Measurements from ENCODE around the gene BRD7. TPM values are rescaled to one million over a fixed set of nuclear protein-coding genes. Genes with fewer than 3 reads are reported as not detected.

Gene BRD7
- total and polyA plus RNA-seq, 2 of the 13 experiments (the other 11 are each of a cell fraction or from before 2014, with no cell fraction given) = 82.3 to 149 TPM

DNA sequence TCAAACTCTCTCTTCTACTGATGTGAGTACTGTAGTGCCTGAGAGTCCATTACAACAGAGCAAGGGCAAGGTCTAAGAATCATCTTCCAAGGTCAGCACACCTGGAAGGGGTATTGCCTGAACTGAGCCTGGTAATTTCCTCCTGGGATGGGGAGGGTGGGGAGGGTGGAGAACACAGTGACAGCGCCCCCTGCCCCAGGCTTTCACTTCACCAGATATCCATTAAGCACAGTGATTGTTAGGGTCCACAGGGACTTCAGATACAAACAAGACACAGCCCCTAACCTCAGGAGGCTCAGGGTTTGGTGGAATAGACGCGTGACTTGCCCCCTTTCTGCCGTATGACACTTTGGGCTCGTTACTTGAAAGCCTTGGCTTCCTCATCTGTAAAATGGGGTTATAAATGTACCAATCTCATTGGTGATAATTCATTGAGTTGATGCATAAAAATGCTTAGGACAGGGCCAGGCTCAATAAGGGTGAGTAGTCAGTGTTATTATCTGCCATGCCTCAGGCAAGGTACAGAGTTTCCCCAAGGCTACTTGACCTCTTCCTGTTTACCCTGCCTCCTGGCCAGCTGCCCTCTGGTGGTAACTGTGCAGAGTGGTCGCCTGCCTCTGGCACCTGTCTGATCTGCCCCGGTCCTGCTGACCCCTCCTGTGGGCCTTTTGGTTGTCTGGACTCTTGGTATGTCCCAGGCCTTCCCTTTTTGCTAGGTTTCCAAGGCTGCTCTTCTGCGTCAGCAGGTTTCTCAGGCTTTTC is 13.1 kb upstream of the BRD7 start (continued):
- TF ChIP-seq ZNF549 (CRISPR knock-in tag; IDR thresholded peaks at IDR 0.05) (no peak), ZNF776 (CRISPR knock-in tag; IDR thresholded peaks at IDR 0.05) (no peak), FOXK2 (IDR thresholded peaks at IDR 0.05) (no peak), ZNF383 (CRISPR knock-in tag; IDR thresholded peaks at IDR 0.05; ENCODE audit: borderline replicate concordance) (no peak), NFKB2 (CRISPR knock-in tag; IDR thresholded peaks at IDR 0.05; ENCODE audit: borderline replicate concordance) (no peak), ZNF616 (CRISPR knock-in tag; IDR thresholded peaks at IDR 0.05; ENCODE audit: low read depth) (no peak), ZNF720 (CRISPR knock-in tag; IDR thresholded peaks at IDR 0.05) (no peak), SRY (CRISPR knock-in tag; IDR thresholded peaks at IDR 0.05) (no peak), MTF2 (CRISPR knock-in tag; IDR thresholded peaks at IDR 0.05; ENCODE audit: borderline replicate concordance) (no peak), ZFP36 (IDR thresholded peaks at IDR 0.05; ENCODE audit: borderline replicate concordance, low read depth, low read length, partially characterized antibody) (no peak), IKZF1 (IDR thresholded peaks at IDR 0.05) (no peak), REL (CRISPR knock-in tag; conservative IDR thresholded peaks at IDR 0.05) (no peak), KDM3A (CRISPR knock-in tag; IDR thresholded peaks at IDR 0.05; ENCODE audit: low read depth) (0 out of 2 replicates have a peak, but pooled peaks have one; percentile 60), ZSCAN22 (CRISPR knock-in tag; IDR thresholded peaks at IDR 0.05) (no peak), ZNF326 (CRISPR knock-in tag; IDR thresholded peaks at IDR 0.05; ENCODE audit: borderline replicate concordance) (0 out of 2 replicates have a peak, but pooled peaks have one; percentile 43), KAT7 (CRISPR knock-in tag; IDR thresholded peaks at IDR 0.05; ENCODE audit: borderline replicate concordance) (no peak), GLI4 (CRISPR knock-in tag; IDR thresholded peaks at IDR 0.05; ENCODE audit: borderline replicate concordance) (no peak), RFXANK (CRISPR knock-in tag; IDR thresholded peaks at IDR 0.05) (no peak)
- TF ChIP-seq, protein P1, sequence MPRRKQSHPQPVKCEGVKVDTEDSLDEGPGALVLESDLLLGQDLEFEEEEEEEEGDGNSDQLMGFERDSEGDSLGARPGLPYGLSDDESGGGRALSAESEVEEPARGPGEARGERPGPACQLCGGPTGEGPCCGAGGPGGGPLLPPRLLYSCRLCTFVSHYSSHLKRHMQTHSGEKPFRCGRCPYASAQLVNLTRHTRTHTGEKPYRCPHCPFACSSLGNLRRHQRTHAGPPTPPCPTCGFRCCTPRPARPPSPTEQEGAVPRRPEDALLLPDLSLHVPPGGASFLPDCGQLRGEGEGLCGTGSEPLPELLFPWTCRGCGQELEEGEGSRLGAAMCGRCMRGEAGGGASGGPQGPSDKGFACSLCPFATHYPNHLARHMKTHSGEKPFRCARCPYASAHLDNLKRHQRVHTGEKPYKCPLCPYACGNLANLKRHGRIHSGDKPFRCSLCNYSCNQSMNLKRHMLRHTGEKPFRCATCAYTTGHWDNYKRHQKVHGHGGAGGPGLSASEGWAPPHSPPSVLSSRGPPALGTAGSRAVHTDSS (CRISPR knock-in tag; conservative IDR thresholded peaks at IDR 0.05) = no peak
- TF ChIP-seq, protein P2, sequence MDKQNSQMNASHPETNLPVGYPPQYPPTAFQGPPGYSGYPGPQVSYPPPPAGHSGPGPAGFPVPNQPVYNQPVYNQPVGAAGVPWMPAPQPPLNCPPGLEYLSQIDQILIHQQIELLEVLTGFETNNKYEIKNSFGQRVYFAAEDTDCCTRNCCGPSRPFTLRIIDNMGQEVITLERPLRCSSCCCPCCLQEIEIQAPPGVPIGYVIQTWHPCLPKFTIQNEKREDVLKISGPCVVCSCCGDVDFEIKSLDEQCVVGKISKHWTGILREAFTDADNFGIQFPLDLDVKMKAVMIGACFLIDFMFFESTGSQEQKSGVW (CRISPR knock-in tag; IDR thresholded peaks at IDR 0.05; ENCODE audit: borderline replicate concordance) = no peak
- TF ChIP-seq, protein P3, sequence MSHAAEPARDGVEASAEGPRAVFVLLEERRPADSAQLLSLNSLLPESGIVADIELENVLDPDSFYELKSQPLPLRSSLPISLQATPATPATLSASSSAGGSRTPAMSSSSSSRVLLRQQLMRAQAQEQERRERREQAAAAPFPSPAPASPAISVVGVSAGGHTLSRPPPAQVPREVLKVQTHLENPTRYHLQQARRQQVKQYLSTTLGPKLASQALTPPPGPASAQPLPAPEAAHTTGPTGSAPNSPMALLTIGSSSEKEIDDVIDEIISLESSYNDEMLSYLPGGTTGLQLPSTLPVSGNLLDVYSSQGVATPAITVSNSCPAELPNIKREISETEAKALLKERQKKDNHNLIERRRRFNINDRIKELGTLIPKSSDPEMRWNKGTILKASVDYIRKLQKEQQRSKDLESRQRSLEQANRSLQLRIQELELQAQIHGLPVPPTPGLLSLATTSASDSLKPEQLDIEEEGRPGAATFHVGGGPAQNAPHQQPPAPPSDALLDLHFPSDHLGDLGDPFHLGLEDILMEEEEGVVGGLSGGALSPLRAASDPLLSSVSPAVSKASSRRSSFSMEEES (CRISPR knock-in tag; IDR thresholded peaks at IDR 0.05) = 0 out of 2 replicates have a peak, but pooled peaks have one; percentile 45
- TF ChIP-seq, protein P4, sequence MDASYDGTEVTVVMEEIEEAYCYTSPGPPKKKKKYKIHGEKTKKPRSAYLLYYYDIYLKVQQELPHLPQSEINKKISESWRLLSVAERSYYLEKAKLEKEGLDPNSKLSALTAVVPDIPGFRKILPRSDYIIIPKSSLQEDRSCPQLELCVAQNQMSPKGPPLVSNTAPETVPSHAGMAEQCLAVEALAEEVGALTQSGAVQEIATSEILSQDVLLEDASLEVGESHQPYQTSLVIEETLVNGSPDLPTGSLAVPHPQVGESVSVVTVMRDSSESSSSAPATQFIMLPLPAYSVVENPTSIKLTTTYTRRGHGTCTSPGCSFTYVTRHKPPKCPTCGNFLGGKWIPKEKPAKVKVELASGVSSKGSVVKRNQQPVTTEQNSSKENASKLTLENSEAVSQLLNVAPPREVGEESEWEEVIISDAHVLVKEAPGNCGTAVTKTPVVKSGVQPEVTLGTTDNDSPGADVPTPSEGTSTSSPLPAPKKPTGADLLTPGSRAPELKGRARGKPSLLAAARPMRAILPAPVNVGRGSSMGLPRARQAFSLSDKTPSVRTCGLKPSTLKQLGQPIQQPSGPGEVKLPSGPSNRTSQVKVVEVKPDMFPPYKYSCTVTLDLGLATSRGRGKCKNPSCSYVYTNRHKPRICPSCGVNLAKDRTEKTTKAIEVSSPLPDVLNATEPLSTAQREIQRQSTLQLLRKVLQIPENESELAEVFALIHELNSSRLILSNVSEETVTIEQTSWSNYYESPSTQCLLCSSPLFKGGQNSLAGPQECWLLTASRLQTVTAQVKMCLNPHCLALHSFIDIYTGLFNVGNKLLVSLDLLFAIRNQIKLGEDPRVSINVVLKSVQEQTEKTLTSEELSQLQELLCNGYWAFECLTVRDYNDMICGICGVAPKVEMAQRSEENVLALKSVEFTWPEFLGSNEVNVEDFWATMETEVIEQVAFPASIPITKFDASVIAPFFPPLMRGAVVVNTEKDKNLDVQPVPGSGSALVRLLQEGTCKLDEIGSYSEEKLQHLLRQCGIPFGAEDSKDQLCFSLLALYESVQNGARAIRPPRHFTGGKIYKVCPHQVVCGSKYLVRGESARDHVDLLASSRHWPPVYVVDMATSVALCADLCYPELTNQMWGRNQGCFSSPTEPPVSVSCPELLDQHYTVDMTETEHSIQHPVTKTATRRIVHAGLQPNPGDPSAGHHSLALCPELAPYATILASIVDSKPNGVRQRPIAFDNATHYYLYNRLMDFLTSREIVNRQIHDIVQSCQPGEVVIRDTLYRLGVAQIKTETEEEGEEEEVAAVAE (CRISPR knock-in tag; IDR thresholded peaks at IDR 0.05; ENCODE audit: borderline replicate concordance) = 0 out of 2 replicates have a peak, but pooled peaks have one; percentile 38

Data from HepG2 (cell line).